Transverse colon (tissue), 4 donors: ENCODE measurements around the gene TM4SF4.

ENCODE experiments used
- CTCF ChIP-seq, 5 experiments: fragments of 200-600 bp in 3 of 5; fragments of 450-650 bp in 2 of 5; sonication (generic) in 3 of 5; IDR thresholded peaks; 1 replicate in 2 of 5; 2 replicates in 3 of 5; pipeline ENCODE4 v1.5.1; 2016 to 2017; ENCODE audit warnings: antibody characterized with exemption in 5 of 5, inconsistent platforms in 3 of 5, mild to moderate bottlenecking in 2 of 5, moderate library complexity in 1 of 5
- POLR2A ChIP-seq: fragments of 450-650 bp; IDR thresholded peaks from one replicate; pipeline ENCODE4 v1.6.1; 2016; ENCODE audit warnings: antibody characterized with exemption, mild to moderate bottlenecking, moderate library complexity
- POLR2AphosphoS5 ChIP-seq, 3 donors: sonication (generic); formaldehyde crosslinking; IDR thresholded peaks; one replicate each; pipeline ENCODE4 v1.6.1; 2016; ENCODE audit warnings: antibody characterized with exemption in 3 of 3

- no peak for TF ChIP-seq CTCF (IDR thresholded peaks at IDR 0.05)
- TF ChIP-seq POLR2AphosphoS5 (IDR thresholded peaks at IDR 0.05): no peak
- no peak for TF ChIP-seq POLR2A
These were observed 68.1 kb downstream of the TM4SF4 start for GRCh38 chr3:149542375-149543312.
